Activated B cell treated with CpG ODN at 0.5 μM for 24 hours (primary cell): ENCODE results near the gene MYNN. TPM values are rescaled to one million over a fixed set of nuclear protein-coding genes. Genes with fewer than 3 reads are reported as not detected.

ENCODE experiments used
- ATAC-seq: fragments of 200-7000 bp; cut with Tn5 transposase; one replicate; pipeline ENCODE4 v1.10.0; 2021; ENCODE audit warnings: low read depth, mild to moderate bottlenecking, moderate library complexity
- CTCF ChIA-PET: fragments of 350-600 bp; sonication (Branson Sonifier 250); formaldehyde crosslinking; loops from one replicate; lab custom pipeline; 2021; ENCODE audit warnings: antibody characterized with exemption; lab: Charles Lee
- POLR2A ChIA-PET: fragments of 350-600 bp; sonication (Branson Sonifier 250); formaldehyde crosslinking; loops from one replicate; lab custom pipeline; 2021; ENCODE audit warnings: antibody characterized with exemption; lab: Charles Lee
- DNase-seq: peaks from one replicate; pipeline ENCODE4 v3.0.0; 2022
- H3K27ac Mint-ChIP-seq: one replicate; pipeline ENCODE4 v1.8.0; 2020; ENCODE audit warnings: mixed read lengths
- H3K27me3 Mint-ChIP-seq: one replicate; pipeline ENCODE4 v1.8.0; 2021; ENCODE audit warnings: mixed read lengths
- H3K36me3 Mint-ChIP-seq: one replicate; pipeline ENCODE4 v1.8.0; 2021; ENCODE audit warnings: low read depth, mixed read lengths
- H3K4me1 Mint-ChIP-seq: one replicate; pipeline ENCODE4 v1.8.0; 2021; ENCODE audit warnings: mixed read lengths
- H3K4me3 Mint-ChIP-seq: one replicate; pipeline ENCODE4 v1.8.0; 2020; ENCODE audit warnings: mild to moderate bottlenecking, mixed read lengths
- H3K9me3 Mint-ChIP-seq: one replicate; pipeline ENCODE4 v1.8.0; 2020; ENCODE audit warnings: mixed read lengths
- intact Hi-C: fragments of 100-400 bp; cut with micrococcal nuclease; formaldehyde crosslinking; loops from one replicate; pipeline ENCODE4 v1.15.1; 2024
- total RNA-seq: library from RNA; stranded (reverse); gene quantifications from 2 replicates; pipeline ENCODE4 v1.2.3, GENCODE V29; 2022
- TF ChIP-seq, protein P1 (sequence below): fragments of 200-600 bp; IDR thresholded peaks from one replicate; pipeline ENCODE4 v1.8.0; 2022; ENCODE audit warnings: antibody characterized with exemption, mild to moderate bottlenecking

Gene MYNN
- total RNA-seq, 1 donor from 2014 or later, result 24.8 TPM

DNA sequence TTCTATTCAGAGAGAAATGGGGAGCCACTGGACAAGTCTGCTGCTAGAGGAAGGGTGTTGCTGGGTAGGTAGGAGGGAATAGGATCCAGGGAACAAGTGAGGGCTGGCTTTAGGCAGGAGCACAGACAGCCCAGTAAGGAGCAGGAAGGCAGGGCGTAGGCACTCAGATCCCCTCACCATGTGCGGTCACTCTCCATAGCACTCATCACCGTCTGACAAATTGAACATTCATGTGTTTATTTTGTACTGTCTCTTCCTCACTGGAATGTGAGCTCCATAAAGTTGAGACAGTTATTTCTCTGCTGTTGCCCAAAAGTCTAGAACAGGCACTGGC is 63.7 kb downstream of the MYNN start:
- intact Hi-C loops, result loop anchor here (1.0 to 2.0 kb wide), 3 partner anchors 9 to 64 kb away; partner anchors contain the start of gene MYNN
- peak overlapping the region; percentile 8 for H3K4me3 Mint-ChIP-seq
- peak overlapping the region; percentile 97 for H3K27ac Mint-ChIP-seq
- ChIA-PET CTCF (interaction anchor here (0.8 kb wide), 1 partner anchor 10 kb away, joined by 5 read pairs; no protein-coding TSS in a partner anchor), POLR2A (interaction anchor here (1.0 to 2.2 kb wide), 6 partner anchors 10 to 520 kb away, joined by 4 to 19 read pairs (median 6); partner anchors contain the start of genes MYNN and SKIL)
- no peaks in the 10 kb centered on the region for H3K36me3 Mint-ChIP-seq
- TF ChIP-seq, protein P1, sequence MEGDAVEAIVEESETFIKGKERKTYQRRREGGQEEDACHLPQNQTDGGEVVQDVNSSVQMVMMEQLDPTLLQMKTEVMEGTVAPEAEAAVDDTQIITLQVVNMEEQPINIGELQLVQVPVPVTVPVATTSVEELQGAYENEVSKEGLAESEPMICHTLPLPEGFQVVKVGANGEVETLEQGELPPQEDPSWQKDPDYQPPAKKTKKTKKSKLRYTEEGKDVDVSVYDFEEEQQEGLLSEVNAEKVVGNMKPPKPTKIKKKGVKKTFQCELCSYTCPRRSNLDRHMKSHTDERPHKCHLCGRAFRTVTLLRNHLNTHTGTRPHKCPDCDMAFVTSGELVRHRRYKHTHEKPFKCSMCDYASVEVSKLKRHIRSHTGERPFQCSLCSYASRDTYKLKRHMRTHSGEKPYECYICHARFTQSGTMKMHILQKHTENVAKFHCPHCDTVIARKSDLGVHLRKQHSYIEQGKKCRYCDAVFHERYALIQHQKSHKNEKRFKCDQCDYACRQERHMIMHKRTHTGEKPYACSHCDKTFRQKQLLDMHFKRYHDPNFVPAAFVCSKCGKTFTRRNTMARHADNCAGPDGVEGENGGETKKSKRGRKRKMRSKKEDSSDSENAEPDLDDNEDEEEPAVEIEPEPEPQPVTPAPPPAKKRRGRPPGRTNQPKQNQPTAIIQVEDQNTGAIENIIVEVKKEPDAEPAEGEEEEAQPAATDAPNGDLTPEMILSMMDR, result no peak
- ATAC-seq (no peak), DNase-seq (no peak)
- no peaks in the 10 kb centered on the region for H3K27me3 Mint-ChIP-seq
- H3K9me3 Mint-ChIP-seq, result no peaks in the 10 kb centered on the region
- peaks cover 43% of the 10 kb centered on the region for H3K4me1 Mint-ChIP-seq

DNA sequence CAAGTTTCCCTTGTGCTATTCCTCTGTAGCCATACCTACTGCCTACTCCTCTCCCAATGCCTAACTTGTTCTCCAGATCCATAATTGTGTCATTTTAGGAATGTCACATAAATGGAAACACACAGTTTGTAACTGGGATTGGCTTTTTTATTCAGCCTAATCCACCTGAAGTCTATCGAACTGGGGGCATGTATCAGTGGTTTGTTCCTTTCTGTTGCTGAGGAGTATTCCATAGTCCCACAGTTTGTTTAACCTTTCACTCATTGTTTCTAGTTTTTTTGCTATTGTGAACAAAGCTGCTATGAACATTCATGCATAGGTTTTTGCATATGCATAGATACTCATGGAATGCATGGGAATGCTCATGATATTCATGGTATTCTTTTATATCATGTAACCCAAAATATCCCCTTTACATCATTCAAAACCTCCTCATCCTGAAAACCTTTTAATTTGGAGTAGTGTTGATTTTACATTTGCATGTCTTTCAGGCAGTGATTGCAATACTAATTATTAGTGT is 65.4 kb downstream of the MYNN start:
- H3K27ac Mint-ChIP-seq, result no peak overlapping the region

More for the DNA sequence above, 65.4 kb downstream of the MYNN start:
- peaks cover 3% of the 10 kb centered on the region for H3K9me3 Mint-ChIP-seq
- H3K4me3 Mint-ChIP-seq, result no peak overlapping the region
- CTCF ChIA-PET, result no interaction called here
- POLR2A ChIA-PET, result interaction anchor here (0.5 kb wide), 1 partner anchor 23 kb away, joined by 3 read pairs; no protein-coding TSS in a partner anchor
- TF ChIP-seq, protein P1, result no peak
- intact Hi-C loops, result no loop called here
- no peaks in the 10 kb centered on the region for H3K27me3 Mint-ChIP-seq
- DNase-seq (no peak), ATAC-seq (no peak)
- peaks cover 54% of the 10 kb centered on the region for H3K4me1 Mint-ChIP-seq
- H3K36me3 Mint-ChIP-seq, result no peaks in the 10 kb centered on the region

Other genes starting within 250 kb of the MYNN start
- 0.22 TPM in 1 of 2 replicates, not detected in the other for gene MECOM, start 109.7 kb upstream of the MYNN start, total RNA-seq
- gene TERC, start 8.3 kb upstream of the MYNN start, total RNA-seq, result 2.5 and 8.4 TPM in 2 replicates
- 0.42 and 0.49 TPM in 2 replicates for gene ACTRT3, start 3.8 kb upstream of the MYNN start, total RNA-seq
- 0.29 and 0.40 TPM in 2 replicates for gene LRRIQ4, start 39.5 kb downstream of the MYNN start, total RNA-seq
- 4.2 and 5.7 TPM in 2 replicates for gene LRRC34, start 39.5 kb downstream of the MYNN start, total RNA-seq
- not detected in 2 replicates for gene LRRC31, start 96.5 kb downstream of the MYNN start, total RNA-seq
- gene SAMD7, start 138.2 kb downstream of the MYNN start, total RNA-seq, result 0.20 TPM in 1 of 2 replicates, not detected in the other
- 140 and 165 TPM in 2 replicates for gene SEC62, start 193.4 kb downstream of the MYNN start, total RNA-seq